ENCODE measurements around the gene MEGF11. TPM values are rescaled to one million over a fixed set of nuclear protein-coding genes. Genes with fewer than 3 reads are reported as not detected.

Gene MEGF11
- total RNA-seq, 1 experiment from 2014 or later = 2.3 TPM

- Histone ChIP-seq H3K9me3 (ENCODE audit: control insufficient read depth in 1 of 2, insufficient read depth in 1 of 2, low read depth in 1 of 2, low read length in 2 of 2) (no peaks in the 10 kb centered on the region; a peak in 1 of 4 replicates), H3K27me3 (ENCODE audit: insufficient read depth, low read length) (no peaks in the 10 kb centered on the region), H3K9ac (ENCODE audit: low read length) (no peak overlapping the region), H3K4me2 (ENCODE audit: low read length) (no peak overlapping the region), H3K4me3 (replicated peaks in 1 of 2; ENCODE audit: low read depth in 1 of 2, low read length in 2 of 2) (no peak overlapping the region), H3K4me1 (ENCODE audit: control insufficient read depth in 1 of 2, insufficient read depth in 2 of 2, low read length in 2 of 2) (peaks cover 12 to 40% of the 10 kb centered on the region in 2 experiments), H3K36me3 (ENCODE audit: control insufficient read depth in 1 of 2, insufficient read depth in 2 of 2, low read length in 2 of 2) (no peaks in the 10 kb centered on the region), H4K20me1 (ENCODE audit: insufficient read depth) (no peaks in the 10 kb centered on the region), H3K79me2 (ENCODE audit: insufficient read depth, low read length) (no peaks in the 10 kb centered on the region), H3K9me2 (ENCODE audit: insufficient read depth) (no peaks in the 10 kb centered on the region), H3K27ac (ENCODE audit: low read depth, low read length) (no peak overlapping the region), H2AFZ (ENCODE audit: low read depth, low read length, poor library complexity, severe bottlenecking) (no peak overlapping the region)
- TF ChIP-seq EZH2phosphoT487 (IDR thresholded peaks at IDR 0.05; ENCODE audit: borderline replicate concordance) = no peak
- TF ChIP-seq YY1 (IDR thresholded peaks at IDR 0.05; ENCODE audit: extremely low read depth, insufficient replicate concordance, low read depth, low read length) = no peak
- TF ChIP-seq SRF (IDR thresholded peaks at IDR 0.05; ENCODE audit: low read depth) = no peak
- TF ChIP-seq ZBTB33 (IDR thresholded peaks at IDR 0.05; ENCODE audit: extremely low read depth, insufficient replicate concordance, low read length) = no peak
- TF ChIP-seq, protein P1, sequence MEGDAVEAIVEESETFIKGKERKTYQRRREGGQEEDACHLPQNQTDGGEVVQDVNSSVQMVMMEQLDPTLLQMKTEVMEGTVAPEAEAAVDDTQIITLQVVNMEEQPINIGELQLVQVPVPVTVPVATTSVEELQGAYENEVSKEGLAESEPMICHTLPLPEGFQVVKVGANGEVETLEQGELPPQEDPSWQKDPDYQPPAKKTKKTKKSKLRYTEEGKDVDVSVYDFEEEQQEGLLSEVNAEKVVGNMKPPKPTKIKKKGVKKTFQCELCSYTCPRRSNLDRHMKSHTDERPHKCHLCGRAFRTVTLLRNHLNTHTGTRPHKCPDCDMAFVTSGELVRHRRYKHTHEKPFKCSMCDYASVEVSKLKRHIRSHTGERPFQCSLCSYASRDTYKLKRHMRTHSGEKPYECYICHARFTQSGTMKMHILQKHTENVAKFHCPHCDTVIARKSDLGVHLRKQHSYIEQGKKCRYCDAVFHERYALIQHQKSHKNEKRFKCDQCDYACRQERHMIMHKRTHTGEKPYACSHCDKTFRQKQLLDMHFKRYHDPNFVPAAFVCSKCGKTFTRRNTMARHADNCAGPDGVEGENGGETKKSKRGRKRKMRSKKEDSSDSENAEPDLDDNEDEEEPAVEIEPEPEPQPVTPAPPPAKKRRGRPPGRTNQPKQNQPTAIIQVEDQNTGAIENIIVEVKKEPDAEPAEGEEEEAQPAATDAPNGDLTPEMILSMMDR (IDR thresholded peaks at IDR 0.05 in 2 of 3, conservative IDR thresholded peaks at IDR 0.05 in 1 of 3; ENCODE audit: borderline replicate concordance in 1 of 3, insufficient read depth in 1 of 3, low read depth in 2 of 3, low read length in 2 of 3) = no peak
- TF ChIP-seq ZFX (IDR thresholded peaks at IDR 0.05) = no peak
- no peak for TF ChIP-seq POLR2AphosphoS5 (IDR thresholded peaks at IDR 0.05; ENCODE audit: low read depth, low read length)
- no TSS peak for BruUV-seq (replicated peaks)
- RAD21 ChIA-PET (ENCODE audit: low non-redundant PET in 1 of 2, low total read pairs in 2 of 2, uncharacterized antibody in 2 of 2, unreplicated experiment in 2 of 2) = no interaction called here
- no peak for ATAC-seq
- DNase-seq (ENCODE audit: low read depth, low spot score) = no peak
- intact Hi-C loops (cut with micrococcal nuclease) = no loop called here
- CTCF ChIA-PET = no interaction called here
- POLR2A ChIA-PET = no interaction called here
These were observed 223.9 kb downstream of the MEGF11 start for GRCh38 chr15:66029650-66030049.
